HG03060 (cell line): ENCODE results near the gene OTOP3.
"Not testable (repeated sequence)": the region's sequence is repeated elsewhere in the genome, so short reads cannot be mapped to it uniquely, and the experiment has no call there.

Source experiments
- ATAC-seq: cut with Tn5 transposase; IDR thresholded peaks from one replicate; pipeline ENCODE4 v1.9.1; 2021; ENCODE audit warnings: low read depth, moderate number of reproducible peaks; ENCODE audit not compliant: unreplicated experiment

Gene OTOP3

DNA sequence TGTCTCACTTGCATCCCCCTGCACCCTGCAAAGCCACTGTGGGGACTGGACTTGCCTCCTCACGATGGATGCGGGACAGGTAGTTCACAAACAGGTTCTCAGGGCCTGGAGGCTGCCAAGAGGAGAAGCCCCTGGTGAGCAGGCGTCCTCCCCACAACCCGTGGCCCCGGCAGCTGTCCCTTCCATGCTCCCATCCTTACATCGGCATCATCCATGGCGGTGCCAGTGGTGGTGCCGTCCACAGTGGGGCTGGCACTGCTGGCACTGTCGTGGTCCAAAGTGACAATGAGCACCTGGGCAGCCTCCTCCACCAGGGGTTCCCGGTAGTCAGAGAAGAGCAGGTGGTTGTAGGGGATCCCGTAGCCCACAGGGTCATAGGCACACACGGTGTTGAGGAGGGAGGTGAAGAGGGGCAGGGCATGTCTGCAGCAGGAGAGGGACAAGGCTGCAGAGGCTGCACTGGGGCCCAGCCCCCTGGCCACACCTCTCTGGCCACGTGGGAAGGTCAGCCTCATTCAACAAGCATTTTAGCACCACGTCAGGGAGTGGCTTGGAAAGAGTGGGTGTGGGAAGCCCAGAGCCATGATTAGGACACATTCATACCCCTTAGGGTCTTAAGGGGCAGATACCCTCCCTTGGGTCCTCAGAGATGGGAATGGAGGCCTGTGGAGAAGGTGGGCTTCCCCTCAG is 24.3 kb downstream of the OTOP3 start:
- no peak for ATAC-seq

DNA sequence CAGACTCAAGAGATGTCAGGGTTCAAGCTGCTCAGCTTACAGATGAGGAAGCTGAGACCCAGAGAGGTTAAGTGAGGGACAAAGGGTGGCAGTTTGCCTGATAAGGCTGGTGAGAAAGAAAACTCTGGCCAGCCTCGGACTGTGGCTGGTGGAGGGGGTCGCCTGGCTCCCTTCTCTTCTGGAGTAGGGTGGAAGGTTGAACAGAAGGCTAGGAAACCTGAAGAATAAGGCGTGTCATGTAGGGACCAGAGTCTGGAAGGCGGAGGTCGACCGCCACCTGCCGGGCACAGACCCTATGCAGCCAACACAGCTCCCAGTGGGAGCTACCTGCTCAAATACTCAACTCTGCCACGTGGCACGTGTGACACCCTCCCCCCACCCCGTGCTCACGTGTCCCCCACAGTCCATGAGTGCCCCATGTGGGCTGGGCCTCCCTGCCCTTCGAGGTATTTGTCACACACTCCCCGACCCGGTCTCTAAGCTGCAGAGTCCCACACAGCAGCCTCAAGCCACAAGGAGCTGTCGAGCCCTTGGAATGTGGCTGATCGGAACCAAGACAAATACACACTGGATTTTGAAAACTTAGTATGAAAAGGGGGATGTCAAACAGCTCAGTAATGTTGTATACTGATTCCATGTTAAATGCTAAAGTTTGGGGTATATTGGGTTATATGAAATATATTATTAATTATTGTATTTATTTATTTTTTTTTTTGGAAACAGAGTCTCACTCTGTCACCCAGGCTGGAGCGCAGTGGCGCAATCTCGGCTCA is 25.1 kb downstream of the OTOP3 start:
- ATAC-seq: no peak

DNA sequence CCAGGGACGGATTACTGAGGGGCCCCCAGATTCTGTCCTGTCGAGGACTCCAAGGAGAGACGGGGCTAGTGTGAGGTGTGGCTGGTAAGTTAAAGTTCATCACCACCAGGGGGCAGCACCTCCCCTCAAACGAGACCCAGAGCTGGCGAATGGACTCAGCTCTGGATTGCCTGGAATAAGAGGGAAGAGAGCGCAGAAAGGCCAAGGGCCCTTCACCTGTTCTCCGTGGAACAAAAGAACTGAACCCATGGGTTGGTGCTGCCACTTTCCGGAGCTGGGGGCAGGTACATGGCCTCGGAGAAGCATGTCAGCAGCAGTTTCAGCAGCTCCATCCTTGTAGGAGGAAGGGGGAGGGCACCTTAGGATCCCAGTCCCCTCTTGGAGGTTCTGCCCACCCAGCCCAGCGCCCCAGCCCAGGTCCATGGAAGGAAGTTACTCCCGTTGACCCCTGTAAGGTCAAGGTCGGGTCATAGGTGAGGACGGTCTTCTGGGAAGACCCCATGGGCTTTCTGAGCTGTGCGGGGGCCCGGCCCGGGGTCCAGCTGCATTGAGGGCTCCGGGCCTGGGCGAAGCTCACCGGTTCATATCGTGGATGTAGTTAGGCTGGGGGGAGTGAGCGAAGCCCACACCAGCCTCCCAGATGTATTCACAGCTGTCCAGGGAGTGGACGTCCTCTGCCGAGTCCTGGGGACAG is 26.1 kb downstream of the OTOP3 start:
- no peak for ATAC-seq

DNA sequence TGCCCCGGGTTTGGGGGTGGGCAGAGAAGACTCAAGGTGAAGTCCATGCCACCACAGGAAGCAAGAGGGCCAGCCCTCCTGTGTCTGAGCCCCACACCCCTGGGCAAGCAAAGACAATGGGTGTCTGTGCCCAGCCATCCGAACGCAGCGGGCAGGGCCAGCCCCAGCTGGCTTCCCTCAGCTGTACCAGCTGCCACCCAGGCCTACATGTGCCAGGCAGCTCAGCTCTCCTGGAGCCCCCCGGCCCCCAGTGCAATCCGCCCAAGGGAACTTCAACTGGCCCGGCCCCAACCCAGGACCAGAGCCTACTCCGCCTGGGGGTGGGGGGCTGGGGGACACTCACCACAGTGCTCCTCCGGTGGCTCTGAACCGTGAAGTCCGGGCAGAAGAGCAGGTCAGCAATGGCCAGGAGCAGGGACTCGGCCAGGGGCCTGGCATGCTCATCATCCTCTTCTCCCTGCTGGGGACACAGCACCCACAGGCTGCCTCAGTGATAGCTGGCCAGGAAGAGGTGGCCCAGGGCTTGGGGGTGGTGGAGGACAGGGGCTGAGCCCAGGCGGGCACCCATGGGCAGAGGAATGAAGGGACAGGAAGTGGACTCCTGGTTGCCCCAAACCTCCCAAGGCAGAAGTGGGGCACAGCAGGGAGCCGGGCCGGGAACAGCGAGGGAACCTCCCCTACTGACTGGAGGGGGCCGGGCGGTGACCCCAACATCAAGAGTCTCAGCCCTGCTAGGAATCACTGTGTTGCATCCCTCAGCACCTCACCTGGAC is 27.1 kb downstream of the OTOP3 start:
- ATAC-seq: no peak

DNA sequence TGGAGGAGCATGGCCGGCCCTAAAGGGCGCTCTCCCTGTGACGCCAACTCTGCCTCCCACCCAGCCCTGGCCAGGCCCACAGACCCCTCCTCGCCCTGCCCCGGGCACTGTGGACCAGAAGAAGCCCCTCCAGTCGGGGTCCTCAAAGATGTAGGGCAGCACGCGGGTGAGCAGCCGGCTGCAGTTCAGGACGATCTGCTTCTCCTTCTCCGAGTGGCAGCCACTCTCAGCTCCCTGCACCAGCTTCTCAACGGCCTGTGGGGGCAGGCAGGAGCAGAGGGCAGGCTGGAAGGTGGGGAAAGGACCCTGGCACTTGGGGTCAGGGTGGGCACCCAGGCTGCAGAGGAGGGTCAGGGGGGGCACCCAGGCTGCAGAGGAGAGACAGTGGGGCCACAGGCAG is 28.0 kb downstream of the OTOP3 start:
- ATAC-seq: no peak

GRCh38 chr17:74964246-74964761 is 28.6 kb downstream of the OTOP3 start:
- no peak for ATAC-seq

- no peak for ATAC-seq
Observed at GRCh38 chr17:74964988-74965622, 29.4 kb downstream of the OTOP3 start.

GRCh38 chr17:74968361-74968780 is 32.7 kb downstream of the OTOP3 start:
- no peak for ATAC-seq

DNA sequence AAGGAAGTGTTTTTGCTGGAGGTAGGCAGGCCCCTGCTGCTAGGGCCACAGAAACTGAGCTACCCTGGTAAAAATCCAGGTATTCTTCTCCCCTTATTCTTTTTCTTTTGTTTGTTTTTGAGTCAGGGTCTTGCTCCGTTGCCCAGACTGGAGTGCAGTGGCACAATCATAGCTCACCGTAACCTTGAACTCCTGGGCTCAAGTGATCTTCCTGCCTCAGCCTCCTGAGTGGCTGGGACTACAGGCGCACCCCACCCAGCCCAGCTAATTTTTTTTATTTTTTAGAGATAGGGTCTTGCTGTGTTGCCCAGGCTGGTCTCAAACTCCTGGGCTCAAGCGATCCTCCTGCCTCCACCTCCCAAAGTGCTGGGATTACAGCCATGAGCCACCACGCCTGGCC is 33.8 kb downstream of the OTOP3 start:
- ATAC-seq: not testable (repeated sequence)

- no peak for ATAC-seq
Observed at GRCh38 chr17:74970395-74970794, 34.7 kb downstream of the OTOP3 start.

GRCh38 chr17:74971069-74971841 is 35.6 kb downstream of the OTOP3 start:
- ATAC-seq: no peak

DNA sequence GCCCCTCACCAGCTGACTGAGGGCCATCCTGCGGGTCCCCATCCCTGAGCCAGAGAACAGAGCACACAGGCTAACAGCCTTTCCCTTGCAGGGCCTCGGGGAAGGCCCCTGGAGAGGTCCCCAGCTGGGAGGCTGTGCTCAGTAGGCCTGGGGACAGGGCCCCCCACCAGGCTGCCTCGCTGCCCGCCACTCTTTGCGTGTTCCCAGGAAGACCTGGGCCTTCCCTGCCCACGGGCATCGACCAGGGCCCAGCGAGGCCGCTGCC is 36.1 kb downstream of the OTOP3 start:
- ATAC-seq: no peak

GRCh38 chr17:74972107-74972972 is 36.6 kb downstream of the OTOP3 start, which contains the start of gene HID1:
HID1 (minus strand) TSS chr17:74972759; CDS start chr17:74972656, 103 bp downstream.
- no peak for ATAC-seq

DNA sequence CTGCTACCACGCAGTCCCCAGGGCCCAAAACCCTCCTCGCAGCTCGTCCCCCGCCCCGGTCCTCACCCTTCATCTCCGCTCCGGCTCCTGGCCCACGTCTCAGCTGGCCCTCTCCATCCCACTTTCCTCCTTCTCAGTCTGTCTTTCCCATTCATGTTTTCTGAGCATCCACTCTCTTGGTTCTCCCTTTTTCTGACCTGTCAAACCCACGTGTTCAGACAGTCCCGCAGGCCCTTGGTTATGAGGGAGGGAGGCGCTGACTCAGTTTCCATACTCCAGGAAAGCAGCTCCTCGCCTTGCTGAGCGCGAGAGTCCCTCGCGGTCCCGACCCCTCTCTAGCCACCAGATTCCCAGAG is 37.3 kb downstream of the OTOP3 start:
- no peak for ATAC-seq

- ATAC-seq: no peak
Observed at GRCh38 chr17:74975943-74976342, 40.2 kb downstream of the OTOP3 start.

GRCh38 chr17:74977802-74978201 is 42.1 kb downstream of the OTOP3 start:
- ATAC-seq: no peak

DNA sequence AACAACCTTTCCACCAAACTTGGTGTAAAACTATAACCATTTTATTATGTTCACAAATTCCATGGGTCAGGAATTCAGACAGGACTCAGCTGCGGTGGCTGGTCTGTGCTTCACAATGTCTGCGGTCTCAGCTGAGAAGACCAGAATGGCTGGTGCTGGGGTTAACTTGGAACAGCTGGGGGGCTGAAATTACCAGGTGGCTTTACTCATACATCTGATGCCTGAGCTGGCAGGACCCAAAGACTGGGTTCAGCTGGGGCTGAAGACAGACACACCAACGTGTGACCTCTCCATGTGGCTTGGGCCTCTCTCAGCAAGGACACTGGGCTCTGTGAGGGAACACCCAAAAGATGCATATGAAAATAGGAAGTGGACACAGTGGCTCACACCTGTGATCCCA is 42.5 kb downstream of the OTOP3 start:
- ATAC-seq: no peak

- no peak for ATAC-seq
Observed at GRCh38 chr17:74979408-74980146, 43.9 kb downstream of the OTOP3 start.
